ENCODE measurements around the gene CBR1. TPM values are rescaled to one million over a fixed set of nuclear protein-coding genes. Genes with fewer than 3 reads are reported as not detected.
A peak's percentile ranks its signal among the peaks of the same experiment; 100 is the strongest.

Gene CBR1
- total and polyA plus RNA-seq, 9 of the 15 experiments (the other 6 are each of a cell fraction or from before 2014, with no cell fraction given) = 2.5 to 33.8 (median 15.1) TPM

DNA sequence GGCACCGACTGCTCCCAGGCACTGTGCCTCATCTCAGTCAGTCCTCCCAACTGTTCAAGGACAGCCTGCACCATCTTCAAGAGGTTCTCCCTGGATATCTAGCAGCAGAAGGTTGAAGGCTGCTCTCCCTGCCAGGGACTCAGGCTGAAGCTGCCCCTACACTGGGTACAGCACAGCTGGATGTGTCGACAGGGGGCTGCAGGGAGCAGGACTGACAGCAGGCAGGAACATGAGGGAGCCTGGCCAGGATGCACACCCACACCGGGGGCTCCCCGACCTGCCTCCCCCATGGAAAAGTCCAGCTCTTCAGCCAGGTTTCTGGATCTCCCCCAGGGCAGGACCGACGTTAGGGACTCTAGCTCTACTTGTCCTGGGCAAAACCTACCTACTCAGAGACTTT is 30.0 kb upstream of the CBR1 start:
- no peaks in the 10 kb centered on the region; a peak in 1 of 5 replicates for H3K4me1 ChIP-seq (replicated peaks in 1 of 2; ENCODE audit: control insufficient read depth in 2 of 2, insufficient read depth in 2 of 2, low read length in 2 of 2)
- H3K9me1 ChIP-seq (ENCODE audit: control insufficient read depth, insufficient read depth, low read length) = no peaks in the 10 kb centered on the region
- H4K20me1 ChIP-seq (replicated peaks; ENCODE audit: control insufficient read depth, insufficient read depth, low read length) = no peaks in the 10 kb centered on the region
- H3K27ac ChIP-seq (ENCODE audit: extremely low read depth, low read depth, low read length) = no peak overlapping the region
- no peak for FAIRE-seq
- H3K27me3 ChIP-seq (ENCODE audit: control insufficient read depth in 2 of 2, insufficient read depth in 2 of 2, low read length in 2 of 2) = no peaks in the 10 kb centered on the region
- no peak for DNase-seq (ENCODE audit: extremely low read depth in 1 of 4, low spot score in 3 of 4)
- ChIA-PET CTCF (ENCODE audit: low intra/inter-chr PET ratio) (no interaction called here), POLR2A (interaction anchor here (0.9 to 1.1 kb wide), 2 partner anchors 15 to 20 kb away, joined by 3 to 4 read pairs; partner anchors contain the start of gene SETD4)
- H3K36me3 ChIP-seq (ENCODE audit: control insufficient read depth, insufficient read depth, low read length) = peaks cover 84% of the 10 kb centered on the region
- no TSS peak for BruUV-seq (replicated peaks)
- H2AFZ ChIP-seq (ENCODE audit: low read depth, low read length) = no peak overlapping the region
- no peak overlapping the region for H3K4me3 ChIP-seq
- ATAC-seq = no peak
- no peaks in the 10 kb centered on the region for H3K79me2 ChIP-seq (ENCODE audit: control insufficient read depth, insufficient read depth, low read length)
- TF ChIP-seq, protein P1, sequence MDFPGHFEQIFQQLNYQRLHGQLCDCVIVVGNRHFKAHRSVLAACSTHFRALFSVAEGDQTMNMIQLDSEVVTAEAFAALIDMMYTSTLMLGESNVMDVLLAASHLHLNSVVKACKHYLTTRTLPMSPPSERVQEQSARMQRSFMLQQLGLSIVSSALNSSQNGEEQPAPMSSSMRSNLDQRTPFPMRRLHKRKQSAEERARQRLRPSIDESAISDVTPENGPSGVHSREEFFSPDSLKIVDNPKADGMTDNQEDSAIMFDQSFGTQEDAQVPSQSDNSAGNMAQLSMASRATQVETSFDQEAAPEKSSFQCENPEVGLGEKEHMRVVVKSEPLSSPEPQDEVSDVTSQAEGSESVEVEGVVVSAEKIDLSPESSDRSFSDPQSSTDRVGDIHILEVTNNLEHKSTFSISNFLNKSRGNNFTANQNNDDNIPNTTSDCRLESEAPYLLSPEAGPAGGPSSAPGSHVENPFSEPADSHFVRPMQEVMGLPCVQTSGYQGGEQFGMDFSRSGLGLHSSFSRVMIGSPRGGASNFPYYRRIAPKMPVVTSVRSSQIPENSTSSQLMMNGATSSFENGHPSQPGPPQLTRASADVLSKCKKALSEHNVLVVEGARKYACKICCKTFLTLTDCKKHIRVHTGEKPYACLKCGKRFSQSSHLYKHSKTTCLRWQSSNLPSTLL (IDR thresholded peaks at IDR 0.05) = no peak
- 0 out of 2 replicates have a peak, but pooled peaks have one; percentile 26 for TF ChIP-seq POLR2G (IDR thresholded peaks at IDR 0.05; ENCODE audit: low read depth, low read length)
- intact Hi-C loops (cut with micrococcal nuclease) = no loop called here
- no peak overlapping the region for H3K4me2 ChIP-seq (ENCODE audit: insufficient read depth, low read length)
- in situ Hi-C loops (cut with MboI) = no loop called here
- peak overlapping the region in 1 of 2 experiments; percentile 73; a peak in 1 of 4 replicates for H3K9ac ChIP-seq (ENCODE audit: insufficient read depth in 1 of 2, low read depth in 2 of 2, low read length in 2 of 2)
- no peaks in the 10 kb centered on the region for H3K9me3 ChIP-seq (replicated peaks; ENCODE audit: control insufficient read depth, insufficient read depth, low read depth, low read length)
- WGBS (ENCODE audit: insufficient coverage, low coverage, missing lambda C conversion rate) = 82% methylated on average over 6 of the region's 6 CpGs

DNA sequence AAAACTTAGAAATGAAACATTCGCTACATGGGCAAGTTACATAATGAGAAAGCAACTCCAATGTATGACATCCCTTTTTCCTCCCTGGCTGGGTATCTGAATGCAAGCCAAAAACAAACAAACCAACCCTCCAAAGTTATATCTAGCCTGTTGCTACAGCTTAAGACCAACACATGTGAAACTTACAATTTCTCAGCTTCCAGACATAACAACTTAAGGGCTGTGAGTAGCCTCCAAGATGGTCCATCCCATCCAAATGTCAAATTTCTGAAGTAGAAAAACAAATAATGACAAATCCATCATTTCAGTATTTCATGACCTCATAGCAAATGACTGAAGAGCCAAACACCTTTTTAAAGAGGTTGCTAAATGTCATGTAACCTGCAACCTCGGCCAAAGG is 29.4 kb upstream of the CBR1 start:
- in situ Hi-C loops (cut with MboI) = no loop called here

More for the DNA sequence above, 29.4 kb upstream of the CBR1 start:
- WGBS (ENCODE audit: insufficient coverage, low coverage, missing lambda C conversion rate) = 80% methylated on average over 2 of the region's 2 CpGs
- H3K36me3 ChIP-seq (ENCODE audit: control insufficient read depth, insufficient read depth, low read length) = peaks cover 85% of the 10 kb centered on the region
- BruUV-seq (replicated peaks) = no TSS peak
- H3K27ac ChIP-seq (ENCODE audit: extremely low read depth, low read depth, low read length) = no peak overlapping the region
- TF ChIP-seq, protein P2, sequence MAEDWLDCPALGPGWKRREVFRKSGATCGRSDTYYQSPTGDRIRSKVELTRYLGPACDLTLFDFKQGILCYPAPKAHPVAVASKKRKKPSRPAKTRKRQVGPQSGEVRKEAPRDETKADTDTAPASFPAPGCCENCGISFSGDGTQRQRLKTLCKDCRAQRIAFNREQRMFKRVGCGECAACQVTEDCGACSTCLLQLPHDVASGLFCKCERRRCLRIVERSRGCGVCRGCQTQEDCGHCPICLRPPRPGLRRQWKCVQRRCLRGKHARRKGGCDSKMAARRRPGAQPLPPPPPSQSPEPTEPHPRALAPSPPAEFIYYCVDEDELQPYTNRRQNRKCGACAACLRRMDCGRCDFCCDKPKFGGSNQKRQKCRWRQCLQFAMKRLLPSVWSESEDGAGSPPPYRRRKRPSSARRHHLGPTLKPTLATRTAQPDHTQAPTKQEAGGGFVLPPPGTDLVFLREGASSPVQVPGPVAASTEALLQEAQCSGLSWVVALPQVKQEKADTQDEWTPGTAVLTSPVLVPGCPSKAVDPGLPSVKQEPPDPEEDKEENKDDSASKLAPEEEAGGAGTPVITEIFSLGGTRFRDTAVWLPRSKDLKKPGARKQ (CRISPR knock-in tag; IDR thresholded peaks at IDR 0.05) = no peak
- H4K20me1 ChIP-seq (replicated peaks; ENCODE audit: control insufficient read depth, insufficient read depth, low read length) = no peaks in the 10 kb centered on the region
- H3K4me2 ChIP-seq (ENCODE audit: insufficient read depth, low read length) = no peak overlapping the region
- no peaks in the 10 kb centered on the region for H3K27me3 ChIP-seq (ENCODE audit: control insufficient read depth in 2 of 2, insufficient read depth in 2 of 2, low read length in 2 of 2)
- intact Hi-C loops (cut with micrococcal nuclease) = no loop called here
- POLR2A ChIA-PET = interaction anchor here (0.9 to 1.1 kb wide), 2 partner anchors 15 to 20 kb away, joined by 3 to 4 read pairs; partner anchors contain the start of gene SETD4
- no peaks in the 10 kb centered on the region; a peak in 1 of 5 replicates for H3K4me1 ChIP-seq (replicated peaks in 1 of 2; ENCODE audit: control insufficient read depth in 2 of 2, insufficient read depth in 2 of 2, low read length in 2 of 2)
- no peaks in the 10 kb centered on the region for H3K9me3 ChIP-seq (replicated peaks; ENCODE audit: control insufficient read depth, insufficient read depth, low read depth, low read length)
- CTCF ChIA-PET (ENCODE audit: low intra/inter-chr PET ratio) = no interaction called here
- FAIRE-seq (no peak), ATAC-seq (no peak), DNase-seq (ENCODE audit: extremely low read depth in 1 of 4, low spot score in 3 of 4) (no peak)
- H2AFZ ChIP-seq (ENCODE audit: low read depth, low read length) = no peak overlapping the region
- H3K4me3 ChIP-seq = no peak overlapping the region
- no peaks in the 10 kb centered on the region for H3K9me1 ChIP-seq (ENCODE audit: control insufficient read depth, insufficient read depth, low read length)
- H3K79me2 ChIP-seq (ENCODE audit: control insufficient read depth, insufficient read depth, low read length) = no peaks in the 10 kb centered on the region
- H3K9ac ChIP-seq (ENCODE audit: insufficient read depth in 1 of 2, low read depth in 2 of 2, low read length in 2 of 2) = no peak overlapping the region

Data from K562 (cell line).